ENCODE results near the gene DLGAP4. TPM values are rescaled to one million over a fixed set of nuclear protein-coding genes. Genes with fewer than 3 reads are reported as not detected.

Gene DLGAP4
- total and polyA plus RNA-seq, 2 donors = 7.7 to 28.2 TPM

DNA sequence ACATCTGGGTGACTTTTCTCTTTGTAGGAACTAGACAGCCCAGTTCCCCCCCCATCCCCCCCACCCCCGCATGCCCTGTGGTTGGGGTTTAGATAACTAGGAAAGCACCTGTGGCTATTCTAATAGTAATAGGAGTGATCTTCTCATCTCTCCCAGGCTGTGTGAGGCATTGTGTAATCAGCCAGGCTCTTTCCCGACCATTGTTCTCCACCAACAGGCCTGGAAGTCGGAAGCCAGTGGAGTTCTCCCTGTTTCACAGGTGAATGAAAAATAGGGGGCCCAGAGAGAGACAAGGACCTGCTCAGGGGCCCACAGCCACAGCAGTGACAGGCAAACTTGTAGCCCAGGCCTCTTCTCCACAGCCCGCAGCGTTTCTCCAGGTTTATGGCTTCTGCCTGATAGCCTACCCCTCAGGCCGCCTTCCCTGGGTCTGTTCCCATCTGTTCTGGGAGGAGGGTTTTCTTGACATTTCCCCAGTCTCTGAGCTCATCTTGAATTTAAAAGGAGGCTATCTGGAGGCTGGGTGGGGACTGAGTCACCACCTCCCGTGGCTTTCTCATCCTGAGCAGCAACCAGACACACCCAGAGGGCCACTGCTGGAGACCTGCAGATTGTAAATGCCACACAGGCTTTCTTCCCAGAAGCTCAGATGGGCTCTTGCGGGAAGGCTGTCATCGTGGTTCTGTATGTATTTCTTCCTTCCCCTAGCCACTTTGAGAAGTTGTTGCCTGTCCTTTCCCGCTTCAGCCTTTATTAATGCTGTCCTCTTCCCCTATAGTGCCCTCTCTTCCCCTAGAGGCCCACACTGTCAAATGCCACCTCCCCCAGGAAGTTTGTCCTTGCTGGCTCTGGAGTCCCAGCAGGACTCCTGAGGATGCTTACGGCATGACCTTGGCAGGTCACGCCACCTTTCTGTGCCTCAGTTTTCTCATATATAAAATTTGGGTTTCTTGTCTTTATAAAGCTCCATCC, 159.3 kb downstream of the DLGAP4 start:
- WGBS = 83% methylated on average over 12 of the region's 12 CpGs
- peak overlapping the region in 1 of 2 donors; percentile 24 for H3K27ac ChIP-seq (ENCODE audit: low read depth in 1 of 2, low read length in 1 of 2)
- peaks cover 24 to 59% of the 10 kb centered on the region in 2 donors for H3K4me1 ChIP-seq (ENCODE audit: control insufficient read depth in 2 of 2, insufficient read depth in 2 of 2, low read length in 2 of 2)
- no peaks in the 10 kb centered on the region for H3K9me3 ChIP-seq (ENCODE audit: control insufficient read depth in 2 of 2, insufficient read depth in 1 of 2, low read length in 1 of 2)
- peaks cover 0 to 8% of the 10 kb centered on the region in 2 donors for H3K27me3 ChIP-seq (ENCODE audit: control insufficient read depth in 2 of 2, insufficient read depth in 1 of 2, low read length in 1 of 2)
- H3K36me3 ChIP-seq (ENCODE audit: control insufficient read depth in 2 of 2, insufficient read depth in 2 of 2, low read length in 1 of 2) = no peaks in the 10 kb centered on the region
- no peak overlapping the region for H3K4me3 ChIP-seq (ENCODE audit: low read length in 2 of 2)
- DNase-seq (ENCODE audit: low read depth in 6 of 9, low spot score in 9 of 9) = no peak

DNA sequence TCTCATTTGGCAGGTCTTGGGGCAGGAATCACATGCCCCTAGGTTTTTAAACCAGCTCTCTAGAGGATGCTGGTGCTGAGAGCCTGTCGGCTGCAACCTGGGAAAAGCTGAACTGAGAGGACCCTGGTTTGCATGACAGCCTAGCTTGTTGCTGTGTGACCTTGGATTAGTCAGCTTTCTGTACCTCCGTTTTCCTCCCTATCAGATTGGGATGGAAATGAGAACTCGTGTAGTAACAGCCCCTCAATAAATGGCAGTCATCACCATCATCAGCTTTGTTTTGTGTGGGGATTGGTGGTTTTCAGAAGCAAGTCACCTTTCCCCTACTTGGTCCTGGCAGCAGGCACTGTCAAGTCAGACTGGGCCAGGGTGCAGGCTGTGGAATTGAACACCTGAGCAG, 159.9 kb downstream of the DLGAP4 start:
- no peaks in the 10 kb centered on the region for H3K9me3 ChIP-seq (ENCODE audit: control insufficient read depth in 2 of 2, insufficient read depth in 1 of 2, low read length in 1 of 2)
- H3K27ac ChIP-seq (ENCODE audit: low read depth in 1 of 2, low read length in 1 of 2) = no peak overlapping the region
- H3K27me3 ChIP-seq (ENCODE audit: control insufficient read depth in 2 of 2, insufficient read depth in 1 of 2, low read length in 1 of 2) = peaks cover 0 to 8% of the 10 kb centered on the region in 2 donors
- DNase-seq (ENCODE audit: low read depth in 6 of 9, low spot score in 9 of 9) = no peak
- H3K36me3 ChIP-seq (ENCODE audit: control insufficient read depth in 2 of 2, insufficient read depth in 2 of 2, low read length in 1 of 2) = no peaks in the 10 kb centered on the region
- H3K4me3 ChIP-seq (ENCODE audit: low read length in 2 of 2) = no peak overlapping the region
- H3K4me1 ChIP-seq (ENCODE audit: control insufficient read depth in 2 of 2, insufficient read depth in 2 of 2, low read length in 2 of 2) = peaks cover 21 to 53% of the 10 kb centered on the region in 2 donors
- WGBS = 95% methylated on average over 3 of the region's 3 CpGs

DNA sequence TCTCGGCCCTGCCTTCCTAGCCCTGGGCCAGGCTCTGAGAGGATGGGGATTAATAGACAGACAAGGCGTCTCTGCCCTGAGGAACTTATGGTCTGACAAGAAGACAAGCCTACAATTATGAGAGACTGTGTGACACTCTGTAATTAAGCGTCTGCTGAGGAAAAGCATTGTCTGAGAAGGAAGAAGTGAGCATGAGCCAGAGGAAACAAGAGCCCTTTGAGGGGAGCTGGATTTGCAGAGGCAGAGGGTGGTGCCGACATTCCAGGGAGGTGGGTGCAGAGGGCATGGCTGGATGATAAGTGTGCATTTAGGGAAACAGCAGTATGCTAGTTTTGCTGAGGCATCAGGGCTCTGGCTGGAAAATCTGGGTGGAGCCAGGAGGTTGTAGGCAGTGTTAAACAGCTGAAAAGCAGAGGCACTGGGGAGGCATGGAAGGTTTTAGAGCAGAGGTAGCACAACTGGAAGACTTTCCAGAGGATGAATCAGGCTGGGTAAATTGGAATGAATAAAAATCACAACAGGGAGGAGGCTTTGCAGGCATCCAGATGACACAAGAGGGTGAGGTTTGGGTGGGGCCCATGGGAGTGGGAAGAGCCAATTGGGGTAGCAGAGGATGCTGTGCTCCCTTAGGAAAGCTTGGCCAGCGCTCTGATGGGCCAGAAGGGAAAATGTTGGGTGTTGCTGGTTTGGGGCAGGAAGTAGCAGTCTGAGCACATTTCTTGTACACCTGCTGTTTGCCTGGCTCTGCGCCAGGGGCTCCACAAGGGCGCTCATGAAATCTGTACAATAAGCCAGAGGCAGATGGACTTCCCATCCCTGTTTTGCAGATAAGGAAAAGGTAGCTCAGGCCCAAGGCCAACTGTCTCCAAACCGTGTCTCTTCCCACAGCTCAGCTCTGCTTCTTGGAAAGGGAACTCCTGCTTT, 161.2 kb downstream of the DLGAP4 start:
- Histone ChIP-seq H3K27ac (ENCODE audit: low read depth in 1 of 2, low read length in 1 of 2) (peak overlapping the region in 1 of 2 donors; percentile 55), H3K36me3 (ENCODE audit: control insufficient read depth in 2 of 2, insufficient read depth in 2 of 2, low read length in 1 of 2) (no peaks in the 10 kb centered on the region), H3K4me1 (ENCODE audit: control insufficient read depth in 2 of 2, insufficient read depth in 2 of 2, low read length in 2 of 2) (peaks cover 18 to 54% of the 10 kb centered on the region in 2 donors), H3K27me3 (ENCODE audit: control insufficient read depth in 2 of 2, insufficient read depth in 1 of 2, low read length in 1 of 2) (peaks cover 0 to 1% of the 10 kb centered on the region in 2 donors), H3K9me3 (ENCODE audit: control insufficient read depth in 2 of 2, insufficient read depth in 1 of 2, low read length in 1 of 2) (no peaks in the 10 kb centered on the region), H3K4me3 (ENCODE audit: low read length in 2 of 2) (no peak overlapping the region)
- DNase-seq (ENCODE audit: low read depth in 6 of 9, low spot score in 9 of 9) = peak in 2 of 9 donors; percentile 40 to 63
- 42% methylated on average over 8 of the region's 8 CpGs for WGBS

DNA sequence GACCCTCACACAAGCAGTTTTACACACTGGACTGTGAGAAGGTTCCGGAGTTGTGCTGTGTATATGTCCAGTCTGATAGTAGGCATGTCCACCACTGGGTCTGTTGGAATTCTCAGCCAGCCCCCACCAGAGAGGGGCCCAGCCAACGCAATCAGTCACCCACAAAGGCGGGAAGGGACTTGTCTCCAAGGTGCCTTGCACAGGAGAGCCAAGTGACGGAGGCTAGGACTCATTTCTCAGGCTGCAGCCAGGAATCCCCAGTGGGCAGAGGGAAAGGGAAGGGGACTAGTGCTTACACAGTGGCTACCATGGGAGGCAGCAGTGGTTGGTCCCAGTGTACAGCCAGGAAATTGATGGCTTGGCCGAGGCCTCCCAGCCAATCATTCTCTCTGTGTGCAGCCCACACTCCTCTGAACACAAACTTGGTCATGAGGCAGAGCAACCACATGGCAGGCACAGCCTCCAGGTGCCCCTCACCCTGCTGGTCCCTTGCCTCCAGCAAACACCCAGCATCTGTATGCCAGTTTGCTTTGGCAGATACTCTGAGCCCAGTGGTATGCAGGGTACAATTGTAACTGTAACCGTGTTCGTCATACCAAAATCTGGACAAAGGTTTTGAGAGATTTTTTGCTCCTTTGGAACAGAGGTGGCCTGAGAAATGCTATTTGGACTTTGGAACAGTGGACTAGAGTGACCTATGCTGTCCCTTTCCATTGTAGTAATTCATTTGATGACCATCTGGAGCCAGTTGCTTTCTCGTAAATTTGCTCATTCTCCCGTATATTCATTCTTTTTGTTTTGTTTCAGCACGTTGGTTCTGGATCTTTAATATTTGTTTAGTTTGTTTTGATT, 162.2 kb downstream of the DLGAP4 start:
- peaks cover 21 to 50% of the 10 kb centered on the region in 2 donors for H3K4me1 ChIP-seq (ENCODE audit: control insufficient read depth in 2 of 2, insufficient read depth in 2 of 2, low read length in 2 of 2)

DNA sequence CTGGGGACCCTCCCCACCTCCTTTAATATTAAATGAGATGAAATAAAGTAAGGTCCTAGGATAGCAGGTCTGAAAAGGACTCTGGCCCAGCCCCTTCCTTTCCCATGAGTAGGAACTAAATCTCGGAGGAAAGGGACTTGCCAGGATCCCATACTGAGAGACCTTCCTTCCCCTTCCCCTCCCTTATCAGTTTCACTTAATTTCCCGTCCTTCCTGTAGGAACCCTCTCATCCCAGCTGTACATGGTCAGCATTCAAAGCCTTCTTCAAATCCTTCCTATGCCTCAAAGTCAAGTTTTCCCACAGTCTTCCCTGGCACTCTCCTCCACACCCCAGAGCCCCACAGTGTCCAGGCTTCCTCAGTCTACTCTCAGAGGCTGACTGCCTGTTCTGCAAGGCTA, 163.8 kb downstream of the DLGAP4 start:
- no peaks in the 10 kb centered on the region for H3K9me3 ChIP-seq (ENCODE audit: control insufficient read depth in 2 of 2, insufficient read depth in 1 of 2, low read length in 1 of 2)
- 94% methylated on average over 2 of the region's 2 CpGs for WGBS
- H3K27me3 ChIP-seq (ENCODE audit: control insufficient read depth in 2 of 2, insufficient read depth in 1 of 2, low read length in 1 of 2) = no peaks in the 10 kb centered on the region
- H3K27ac ChIP-seq (ENCODE audit: low read depth in 1 of 2, low read length in 1 of 2) = no peak overlapping the region
- H3K4me1 ChIP-seq (ENCODE audit: control insufficient read depth in 2 of 2, insufficient read depth in 2 of 2, low read length in 2 of 2) = peaks cover 21 to 43% of the 10 kb centered on the region in 2 donors
- no peak overlapping the region for H3K4me3 ChIP-seq (ENCODE audit: low read length in 2 of 2)
- no peak for DNase-seq (ENCODE audit: low read depth in 6 of 9, low spot score in 9 of 9)
- no peaks in the 10 kb centered on the region for H3K36me3 ChIP-seq (ENCODE audit: control insufficient read depth in 2 of 2, insufficient read depth in 2 of 2, low read length in 1 of 2)

More for the DNA sequence above, 162.2 kb downstream of the DLGAP4 start:
- Histone ChIP-seq H3K36me3 (ENCODE audit: control insufficient read depth in 2 of 2, insufficient read depth in 2 of 2, low read length in 1 of 2) (no peaks in the 10 kb centered on the region), H3K27me3 (ENCODE audit: control insufficient read depth in 2 of 2, insufficient read depth in 1 of 2, low read length in 1 of 2) (no peaks in the 10 kb centered on the region), H3K27ac (ENCODE audit: low read depth in 1 of 2, low read length in 1 of 2) (no peak overlapping the region), H3K4me3 (ENCODE audit: low read length in 2 of 2) (no peak overlapping the region), H3K9me3 (ENCODE audit: control insufficient read depth in 2 of 2, insufficient read depth in 1 of 2, low read length in 1 of 2) (no peaks in the 10 kb centered on the region)
- 86% methylated on average over 10 of the region's 10 CpGs for WGBS
- peak in 1 of 9 donors; percentile 33 for DNase-seq (ENCODE audit: low read depth in 6 of 9, low spot score in 9 of 9)

DNA sequence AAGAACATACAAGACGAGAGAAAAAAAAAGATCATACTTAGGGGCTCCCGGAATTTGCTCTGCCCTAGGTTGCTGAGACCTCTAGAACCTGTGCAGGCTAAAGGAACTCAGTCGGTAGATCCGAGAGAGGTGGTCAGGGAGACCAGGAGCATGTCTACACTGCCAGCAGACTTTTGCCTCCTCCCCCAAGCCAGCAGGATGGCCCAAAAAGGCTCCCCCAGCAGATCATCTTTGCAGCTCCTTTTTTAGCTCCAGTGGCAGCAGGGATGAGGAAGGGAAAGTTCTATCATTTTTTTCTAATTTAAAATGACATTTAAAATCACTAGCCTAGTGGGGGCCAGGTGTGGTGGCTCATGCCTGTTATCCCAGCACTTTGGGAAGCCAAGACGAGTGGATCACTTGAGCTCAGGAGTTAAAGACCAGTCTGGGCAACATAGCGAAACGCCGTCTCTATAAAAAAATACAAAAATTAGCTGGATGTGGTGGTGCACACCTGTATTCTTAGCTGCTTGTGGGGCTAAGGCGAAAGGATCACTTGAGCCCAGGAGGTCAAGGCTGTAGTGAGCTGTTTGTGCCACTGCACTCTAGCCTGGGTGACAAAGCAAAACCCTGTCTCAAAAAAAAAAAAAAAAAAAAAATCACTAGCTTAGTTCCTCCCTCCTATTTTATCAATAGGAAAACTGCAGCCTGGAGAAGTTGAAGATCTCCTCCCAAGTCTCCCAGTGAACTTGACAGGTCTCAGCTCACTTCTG, 165.9 kb downstream of the DLGAP4 start:
- Histone ChIP-seq H3K27me3 (ENCODE audit: control insufficient read depth in 2 of 2, insufficient read depth in 1 of 2, low read length in 1 of 2) (no peaks in the 10 kb centered on the region), H3K36me3 (ENCODE audit: control insufficient read depth in 2 of 2, insufficient read depth in 2 of 2, low read length in 1 of 2) (no peaks in the 10 kb centered on the region), H3K4me3 (ENCODE audit: low read length in 2 of 2) (no peak overlapping the region), H3K4me1 (ENCODE audit: control insufficient read depth in 2 of 2, insufficient read depth in 2 of 2, low read length in 2 of 2) (peaks cover 19 to 31% of the 10 kb centered on the region in 2 donors), H3K27ac (ENCODE audit: low read depth in 1 of 2, low read length in 1 of 2) (peak overlapping the region in 1 of 2 donors; percentile 64), H3K9me3 (ENCODE audit: control insufficient read depth in 2 of 2, insufficient read depth in 1 of 2, low read length in 1 of 2) (no peaks in the 10 kb centered on the region)
- 93% methylated on average over 9 of the region's 9 CpGs for WGBS
- no peak for DNase-seq (ENCODE audit: low read depth in 6 of 9, low spot score in 9 of 9)

DNA sequence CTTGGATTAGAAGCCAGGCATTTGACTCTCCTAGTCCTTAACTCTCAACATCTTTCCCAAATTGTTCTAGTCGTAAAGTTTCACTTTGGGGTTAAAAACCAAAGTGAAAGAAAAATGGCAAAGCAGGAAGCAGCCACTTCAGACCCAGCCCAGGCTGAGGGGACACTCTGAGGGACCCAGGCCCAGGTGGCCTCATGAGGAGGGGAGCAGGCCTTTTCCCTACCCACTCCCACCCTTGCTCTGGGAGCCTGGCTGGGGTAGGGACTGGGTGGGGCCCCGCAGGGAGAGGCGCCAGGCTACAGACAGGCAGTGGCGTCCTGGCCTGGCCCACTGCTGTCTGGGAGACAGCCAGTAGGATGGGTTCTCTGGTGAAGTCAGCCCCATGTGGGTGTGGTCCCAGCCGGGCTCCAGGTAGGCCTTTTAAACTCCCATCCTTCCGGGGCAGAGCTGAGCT, 166.5 kb downstream of the DLGAP4 start:
- no peaks in the 10 kb centered on the region for H3K27me3 ChIP-seq (ENCODE audit: control insufficient read depth in 2 of 2, insufficient read depth in 1 of 2, low read length in 1 of 2)
- H3K9me3 ChIP-seq (ENCODE audit: control insufficient read depth in 2 of 2, insufficient read depth in 1 of 2, low read length in 1 of 2) = no peaks in the 10 kb centered on the region
- peak overlapping the region in 1 of 2 donors; percentile 8 for H3K4me3 ChIP-seq (ENCODE audit: low read length in 2 of 2)
- H3K27ac ChIP-seq (ENCODE audit: low read depth in 1 of 2, low read length in 1 of 2) = peak overlapping the region; percentile 64 to 82
- peak in 1 of 9 donors; percentile 28 for DNase-seq (ENCODE audit: low read depth in 6 of 9, low spot score in 9 of 9)
- no peaks in the 10 kb centered on the region for H3K36me3 ChIP-seq (ENCODE audit: control insufficient read depth in 2 of 2, insufficient read depth in 2 of 2, low read length in 1 of 2)
- WGBS = 26% methylated on average over 6 of the region's 6 CpGs
- peaks cover 13 to 25% of the 10 kb centered on the region in 2 donors for H3K4me1 ChIP-seq (ENCODE audit: control insufficient read depth in 2 of 2, insufficient read depth in 2 of 2, low read length in 2 of 2)

DNA sequence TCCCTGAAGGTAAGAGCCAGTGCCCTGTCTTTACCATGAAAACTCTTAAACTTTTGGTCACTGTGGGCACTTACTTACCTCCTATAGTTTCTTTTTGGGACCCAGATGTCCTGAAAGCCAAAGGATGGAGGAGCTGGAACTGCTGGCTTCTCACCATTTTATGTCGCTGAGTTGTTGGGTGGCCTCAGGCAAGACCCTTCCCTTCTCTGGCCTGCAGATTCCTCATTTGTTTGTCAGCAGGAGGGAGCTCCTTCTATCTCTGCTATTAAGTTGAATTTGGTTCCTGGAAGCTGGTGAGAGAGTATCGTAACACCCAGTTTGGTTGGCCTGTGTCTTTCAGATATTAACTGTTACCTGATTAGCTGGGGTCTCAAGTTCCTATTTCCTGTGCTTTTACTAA, 167.0 kb downstream of the DLGAP4 start:
- Histone ChIP-seq H3K27me3 (ENCODE audit: control insufficient read depth in 2 of 2, insufficient read depth in 1 of 2, low read length in 1 of 2) (no peaks in the 10 kb centered on the region), H3K27ac (ENCODE audit: low read depth in 1 of 2, low read length in 1 of 2) (no peak overlapping the region), H3K4me3 (ENCODE audit: low read length in 2 of 2) (no peak overlapping the region), H3K36me3 (ENCODE audit: control insufficient read depth in 2 of 2, insufficient read depth in 2 of 2, low read length in 1 of 2) (no peaks in the 10 kb centered on the region), H3K9me3 (ENCODE audit: control insufficient read depth in 2 of 2, insufficient read depth in 1 of 2, low read length in 1 of 2) (no peaks in the 10 kb centered on the region), H3K4me1 (ENCODE audit: control insufficient read depth in 2 of 2, insufficient read depth in 2 of 2, low read length in 2 of 2) (peaks cover 8 to 20% of the 10 kb centered on the region in 2 donors)
- WGBS = 94% methylated on average over 2 of the region's 2 CpGs
- no peak for DNase-seq (ENCODE audit: low read depth in 6 of 9, low spot score in 9 of 9)

Data from thymus (tissue), 11 donors.